ENCODE results near the gene WDR70. TPM values are rescaled to one million over a fixed set of nuclear protein-coding genes. Genes with fewer than 3 reads are reported as not detected.

The WDR70 gene
- total and polyA plus RNA-seq, 10 of the 15 experiments (the other 5 are each of a cell fraction or from before 2014, with no cell fraction given): 10.9 to 33.6 (median 29.1) TPM

- TF ChIP-seq SMC3 (IDR thresholded peaks at IDR 0.05; ENCODE audit: borderline replicate concordance, low read length): no peak
- no peak for TF ChIP-seq SIX5 (IDR thresholded peaks at IDR 0.05; ENCODE audit: low read depth, low read length, severe bottlenecking)
- TF ChIP-seq SREBF1 (IDR thresholded peaks at IDR 0.05; ENCODE audit: low read length): no peak
- TF ChIP-seq EZH2 (IDR thresholded peaks at IDR 0.05; ENCODE audit: borderline replicate concordance, control insufficient read depth, low read depth, low read length): no peak
- no peak for TF ChIP-seq RUNX3 (IDR thresholded peaks at IDR 0.05; ENCODE audit: low read length)
- no peak for TF ChIP-seq MXI1 (IDR thresholded peaks at IDR 0.05; ENCODE audit: low read depth, low read length)
- no peak for TF ChIP-seq EP300 (IDR thresholded peaks at IDR 0.05; ENCODE audit: borderline replicate concordance in 1 of 2, control insufficient read depth in 1 of 2, low read depth in 2 of 2, low read length in 2 of 2)
- TF ChIP-seq, protein P1, sequence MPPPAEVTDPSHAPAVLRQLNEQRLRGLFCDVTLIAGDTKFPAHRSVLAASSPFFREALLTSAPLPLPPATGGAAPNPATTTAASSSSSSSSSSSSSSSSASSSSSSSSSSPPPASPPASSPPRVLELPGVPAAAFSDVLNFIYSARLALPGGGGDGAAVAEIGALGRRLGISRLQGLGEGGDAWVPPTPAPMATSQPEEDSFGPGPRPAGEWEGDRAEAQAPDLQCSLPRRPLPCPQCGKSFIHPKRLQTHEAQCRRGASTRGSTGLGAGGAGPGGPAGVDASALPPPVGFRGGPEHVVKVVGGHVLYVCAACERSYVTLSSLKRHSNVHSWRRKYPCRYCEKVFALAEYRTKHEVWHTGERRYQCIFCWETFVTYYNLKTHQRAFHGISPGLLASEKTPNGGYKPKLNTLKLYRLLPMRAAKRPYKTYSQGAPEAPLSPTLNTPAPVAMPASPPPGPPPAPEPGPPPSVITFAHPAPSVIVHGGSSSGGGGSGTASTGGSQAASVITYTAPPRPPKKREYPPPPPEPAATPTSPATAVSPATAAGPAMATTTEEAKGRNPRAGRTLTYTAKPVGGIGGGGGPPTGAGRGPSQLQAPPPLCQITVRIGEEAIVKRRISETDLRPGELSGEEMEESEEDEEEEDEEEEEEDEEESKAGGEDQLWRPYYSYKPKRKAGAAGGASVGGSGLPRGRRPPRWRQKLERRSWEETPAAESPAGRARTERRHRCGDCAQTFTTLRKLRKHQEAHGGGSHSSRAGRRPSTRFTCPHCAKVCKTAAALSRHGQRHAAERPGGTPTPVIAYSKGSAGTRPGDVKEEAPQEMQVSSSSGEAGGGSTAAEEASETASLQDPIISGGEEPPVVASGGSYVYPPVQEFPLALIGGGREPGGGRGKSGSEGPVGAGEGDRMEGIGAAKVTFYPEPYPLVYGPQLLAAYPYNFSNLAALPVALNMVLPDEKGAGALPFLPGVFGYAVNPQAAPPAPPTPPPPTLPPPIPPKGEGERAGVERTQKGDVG (CRISPR knock-in tag; IDR thresholded peaks at IDR 0.05): no peak
- TF ChIP-seq NFYB (IDR thresholded peaks at IDR 0.05; ENCODE audit: insufficient read depth, low read depth, low read length): no peak
Observed at GRCh38 chr5:37533851-37534250, 154.7 kb downstream of the WDR70 start (continued).

DNA sequence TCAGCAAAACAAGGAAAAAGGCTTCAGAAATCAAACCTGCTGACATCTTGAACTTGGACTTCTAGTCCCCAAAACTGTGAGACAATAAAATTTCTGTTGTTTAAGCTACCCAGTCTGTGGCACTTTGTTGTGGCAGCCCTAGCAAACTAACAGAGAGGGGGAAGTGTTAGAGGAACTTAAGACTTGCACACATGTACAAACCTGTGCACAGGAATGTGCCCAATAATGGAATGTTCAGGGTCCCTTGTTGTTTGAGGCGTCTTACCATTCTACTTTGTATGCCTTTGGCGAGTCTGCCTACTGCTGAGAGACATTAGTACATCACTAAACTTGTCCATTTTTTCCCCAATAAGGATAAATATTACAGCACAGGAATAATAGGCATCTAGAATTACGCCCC, 160.3 kb downstream of the WDR70 start:
- H3K27ac ChIP-seq (ENCODE audit: control insufficient read depth, insufficient read depth): no peak overlapping the region
- TF ChIP-seq ZNF384 (IDR thresholded peaks at IDR 0.05; ENCODE audit: borderline replicate concordance, low read depth, low read length): no peak
- no peak for TF ChIP-seq EP300 (IDR thresholded peaks at IDR 0.05; ENCODE audit: borderline replicate concordance in 1 of 2, control insufficient read depth in 1 of 2, low read depth in 2 of 2, low read length in 2 of 2)
- TF ChIP-seq, protein P2, sequence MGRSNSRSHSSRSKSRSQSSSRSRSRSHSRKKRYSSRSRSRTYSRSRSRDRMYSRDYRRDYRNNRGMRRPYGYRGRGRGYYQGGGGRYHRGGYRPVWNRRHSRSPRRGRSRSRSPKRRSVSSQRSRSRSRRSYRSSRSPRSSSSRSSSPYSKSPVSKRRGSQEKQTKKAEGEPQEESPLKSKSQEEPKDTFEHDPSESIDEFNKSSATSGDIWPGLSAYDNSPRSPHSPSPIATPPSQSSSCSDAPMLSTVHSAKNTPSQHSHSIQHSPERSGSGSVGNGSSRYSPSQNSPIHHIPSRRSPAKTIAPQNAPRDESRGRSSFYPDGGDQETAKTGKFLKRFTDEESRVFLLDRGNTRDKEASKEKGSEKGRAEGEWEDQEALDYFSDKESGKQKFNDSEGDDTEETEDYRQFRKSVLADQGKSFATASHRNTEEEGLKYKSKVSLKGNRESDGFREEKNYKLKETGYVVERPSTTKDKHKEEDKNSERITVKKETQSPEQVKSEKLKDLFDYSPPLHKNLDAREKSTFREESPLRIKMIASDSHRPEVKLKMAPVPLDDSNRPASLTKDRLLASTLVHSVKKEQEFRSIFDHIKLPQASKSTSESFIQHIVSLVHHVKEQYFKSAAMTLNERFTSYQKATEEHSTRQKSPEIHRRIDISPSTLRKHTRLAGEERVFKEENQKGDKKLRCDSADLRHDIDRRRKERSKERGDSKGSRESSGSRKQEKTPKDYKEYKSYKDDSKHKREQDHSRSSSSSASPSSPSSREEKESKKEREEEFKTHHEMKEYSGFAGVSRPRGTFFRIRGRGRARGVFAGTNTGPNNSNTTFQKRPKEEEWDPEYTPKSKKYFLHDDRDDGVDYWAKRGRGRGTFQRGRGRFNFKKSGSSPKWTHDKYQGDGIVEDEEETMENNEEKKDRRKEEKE (IDR thresholded peaks at IDR 0.05): no peak
- no peak for TF ChIP-seq YBX1 (IDR thresholded peaks at IDR 0.05)
- no peak for TF ChIP-seq SREBF1 (IDR thresholded peaks at IDR 0.05; ENCODE audit: low read length)
- TF ChIP-seq ZNF622 (IDR thresholded peaks at IDR 0.05): no peak
- no peak for TF ChIP-seq MXI1 (IDR thresholded peaks at IDR 0.05; ENCODE audit: low read depth, low read length)
- TF ChIP-seq CHD1 (IDR thresholded peaks at IDR 0.05; ENCODE audit: low read depth, low read length): no peak
- no peak for TF ChIP-seq TARDBP (IDR thresholded peaks at IDR 0.05; ENCODE audit: borderline replicate concordance)
- no peak for TF ChIP-seq EGR1 (IDR thresholded peaks at IDR 0.05; ENCODE audit: borderline replicate concordance in 1 of 2, low read depth in 2 of 2, low read length in 2 of 2)
- no peaks in the 10 kb centered on the region for H3K4me1 ChIP-seq (ENCODE audit: control insufficient read depth, insufficient read depth, low read length)
- H3K4me2 ChIP-seq (ENCODE audit: control insufficient read depth, insufficient read depth): no peak overlapping the region
- SMC1A ChIA-PET (ENCODE audit: uncharacterized antibody, unreplicated experiment): no interaction called here
- H3K27me3 ChIP-seq (replicated peaks in 1 of 2; ENCODE audit: control insufficient read depth in 2 of 2, insufficient read depth in 2 of 2, low read length in 1 of 2): no peaks in the 10 kb centered on the region
- POLR2A ChIA-PET: no interaction called here
- CTCF ChIA-PET: no interaction called here
- no peak overlapping the region for H3K4me3 ChIP-seq
- H3K9ac ChIP-seq (ENCODE audit: control insufficient read depth, insufficient read depth, low read length): no peak overlapping the region
- 97% methylated on average over 3 of the region's 3 CpGs for WGBS (ENCODE audit: insufficient coverage, insufficient replicate concordance, low lambda C conversion rate, missing lambda C conversion rate)
- H3K79me2 ChIP-seq (ENCODE audit: control insufficient read depth, insufficient read depth, low read length): no peaks in the 10 kb centered on the region
- in situ Hi-C loops (cut with MboI): no loop called here
- H2AFZ ChIP-seq (ENCODE audit: control insufficient read depth, low read depth, low read length): no peak overlapping the region
- FAIRE-seq (no peak), ATAC-seq (no peak), DNase-seq (ENCODE audit: low read depth, low spot score) (no peak)
- H3K9me3 ChIP-seq (replicated peaks; ENCODE audit: control insufficient read depth, insufficient read depth, low read length): no peaks in the 10 kb centered on the region
- H4K20me1 ChIP-seq (ENCODE audit: control insufficient read depth, insufficient read depth): no peaks in the 10 kb centered on the region
- BruUV-seq (replicated peaks): no TSS peak
- intact Hi-C loops (cut with micrococcal nuclease; ENCODE audit: unreplicated experiment): no loop called here
- RAD21 ChIA-PET (ENCODE audit: unreplicated experiment): no interaction called here
- H3K36me3 ChIP-seq (ENCODE audit: control insufficient read depth in 2 of 2, insufficient read depth in 2 of 2, low read length in 1 of 2): no peaks in the 10 kb centered on the region

Data from GM12878 (cell line).